IMR-90 (cell line): Measurements from ENCODE around the gene JMJD8. TPM values are rescaled to one million over a fixed set of nuclear protein-coding genes. Genes with fewer than 3 reads are reported as not detected.

Source experiments
- ATAC-seq: fragments of 200-7000 bp; cut with Tn5 transposase; 2 replicates; pipeline ENCODE4 v1.9.1; 2020; ENCODE audit warnings: low read depth, mild to moderate bottlenecking, moderate library complexity
- BruUV-seq: library from RNA; stranded (reverse); fragments of 400-500 nt; replicated peaks from 2 replicates; lab custom pipeline; 2021; lab: Mats Ljungman, UMichigan
- CTCF ChIA-PET: fragments of 300-600 bp; formaldehyde crosslinking; extraction: SDS; loops from one replicate; lab custom pipeline; 2021; ENCODE audit warnings: antibody characterized with exemption; lab: Yijun Ruan, JAX
- POLR2A ChIA-PET: fragments of 300-600 bp; sonication (Branson Sonifier 250); formaldehyde crosslinking; loops from one replicate; lab custom pipeline; 2022; ENCODE audit warnings: antibody characterized with exemption; ENCODE audit not compliant: unreplicated experiment; lab: Charles Lee
- DNase-seq: peaks from one replicate; pipeline ENCODE4 v3.0.0; 2013
- H2AFZ ChIP-seq: replicated peaks from 2 replicates; pipeline ENCODE3; 2013; ENCODE audit warnings: low read length, mild to moderate bottlenecking; ENCODE audit not compliant: poor library complexity
- H2AK5ac ChIP-seq: 2 replicates; pipeline ENCODE4 v1.6.1; 2013; ENCODE audit warnings: low read depth, low read length, inconsistent platforms
- H2AK9ac ChIP-seq: replicated peaks from 2 replicates; pipeline ENCODE3; 2013; ENCODE audit warnings: mild to moderate bottlenecking, low read depth, low read length, moderate library complexity; ENCODE audit not compliant: poor library complexity
- H2BK120ac ChIP-seq: 2 replicates; pipeline ENCODE4 v1.6.1; 2013; ENCODE audit warnings: low read depth, low read length, inconsistent platforms
- H2BK15ac ChIP-seq: 3 replicates; pipeline ENCODE4 v1.6.1; 2013; ENCODE audit warnings: low read depth, low read length, inconsistent platforms
- H2BK20ac ChIP-seq: 2 replicates; pipeline ENCODE4 v1.6.1; 2013; ENCODE audit warnings: low read depth, mild to moderate bottlenecking, inconsistent platforms, low read length, moderate library complexity
- H2BK5ac ChIP-seq: 2 replicates; pipeline ENCODE4 v1.6.1; 2013; ENCODE audit warnings: mild to moderate bottlenecking, low read depth, low read length, inconsistent platforms; ENCODE audit not compliant: poor library complexity, severe bottlenecking
- H3K14ac ChIP-seq: replicated peaks from 2 replicates; pipeline ENCODE4 v1.6.1; 2013; ENCODE audit warnings: low read depth, low read length, inconsistent platforms
- H3K18ac ChIP-seq: 2 replicates; pipeline ENCODE4 v1.6.1; 2013; ENCODE audit warnings: low read depth, low read length, control low read depth
- H3K23ac ChIP-seq: 2 replicates; pipeline ENCODE4 v1.6.1; 2013; ENCODE audit warnings: low read depth, low read length, inconsistent platforms
- H3K27ac ChIP-seq: 2 replicates; pipeline ENCODE4 v1.5.1; 2013; ENCODE audit warnings: mild to moderate bottlenecking, control low read depth, low read length; ENCODE audit not compliant: insufficient read depth
- H3K27me3 ChIP-seq: 2 replicates; pipeline ENCODE4 v1.6.1; 2013; ENCODE audit warnings: low read length; ENCODE audit not compliant: control insufficient read depth, insufficient read depth
- H3K36me3 ChIP-seq: 2 replicates; pipeline ENCODE4 v1.6.1; 2013; ENCODE audit warnings: low read length, mixed read lengths; ENCODE audit not compliant: control insufficient read depth, insufficient read depth
- H3K4ac ChIP-seq: 2 replicates; pipeline ENCODE4 v1.6.1; 2013; ENCODE audit warnings: low read depth, low read length, inconsistent platforms
- H3K4me1 ChIP-seq: 2 replicates; pipeline ENCODE4 v1.6.1; 2013; ENCODE audit warnings: low read length, mixed read lengths; ENCODE audit not compliant: control insufficient read depth, insufficient read depth
- H3K4me2 ChIP-seq: 2 replicates; pipeline ENCODE4 v1.6.1; 2013; ENCODE audit warnings: low read depth, mild to moderate bottlenecking, control low read depth, low read length, moderate library complexity
- H3K4me3 ChIP-seq: 2 replicates; pipeline ENCODE4 v1.5.1; 2013; ENCODE audit warnings: low read depth, mild to moderate bottlenecking, control low read depth, low read length, moderate library complexity; ENCODE audit not compliant: insufficient read depth
- H3K56ac ChIP-seq: 2 replicates; pipeline ENCODE4 v1.6.1; 2013; ENCODE audit warnings: low read length, inconsistent platforms; ENCODE audit not compliant: insufficient read depth; ENCODE audit errors: extremely low read depth
- H3K79me1 ChIP-seq, 2 experiments: 2 replicates each; pipeline ENCODE4 v1.6.1; 2013; ENCODE audit warnings: low read length in 2 of 2, inconsistent platforms in 1 of 2, low read depth in 1 of 2
- H3K9ac ChIP-seq: 2 replicates; pipeline ENCODE4 v1.6.1; 2013; ENCODE audit warnings: low read depth, low read length, control low read depth
- H3K9me1 ChIP-seq: 2 replicates; pipeline ENCODE4 v1.6.1; 2013; ENCODE audit warnings: low read length, inconsistent platforms; ENCODE audit not compliant: insufficient read depth
- H3K9me3 ChIP-seq: 2 replicates; pipeline ENCODE4 v1.6.1; 2013; ENCODE audit warnings: low read length; ENCODE audit not compliant: control insufficient read depth, insufficient read depth
- H4K20me1 ChIP-seq: 2 replicates; pipeline ENCODE4 v1.6.1; 2013; ENCODE audit warnings: low read length, inconsistent platforms; ENCODE audit not compliant: insufficient read depth
- H4K5ac ChIP-seq: 2 replicates; pipeline ENCODE4 v1.6.1; 2013; ENCODE audit warnings: mild to moderate bottlenecking, low read depth, low read length, control low read depth
- H4K8ac ChIP-seq, 2 experiments: 2 replicates each; pipeline ENCODE4 v1.6.1; 2013; ENCODE audit warnings: low read depth in 2 of 2, low read length in 2 of 2, control low read depth in 1 of 2, inconsistent platforms in 1 of 2
- H4K91ac ChIP-seq: 2 replicates; pipeline ENCODE4 v1.6.1; 2013; ENCODE audit warnings: low read depth, low read length, inconsistent platforms; ENCODE audit not compliant: insufficient read depth
- BHLHE40 ChIP-seq: fragments of 150-350 bp; IDR thresholded peaks from 2 replicates; pipeline ENCODE4 v1.6.1; 2016; ENCODE audit warnings: mild to moderate bottlenecking, low read depth, low read length
- CEBPB ChIP-seq: IDR thresholded peaks from 2 replicates; pipeline ENCODE4 v1.6.1; 2012; ENCODE audit warnings: low read depth, low read length, improper control_type of control experiment
- CHD1 ChIP-seq: IDR thresholded peaks from 2 replicates; pipeline ENCODE4 v1.6.1; 2012; ENCODE audit warnings: low read depth, low read length, improper control_type of control experiment
- FOS ChIP-seq: fragments of 150-350 bp; IDR thresholded peaks from 2 replicates; pipeline ENCODE4 v1.6.1; 2016; ENCODE audit warnings: low read depth, low read length
- MAFK ChIP-seq: IDR thresholded peaks from 2 replicates; pipeline ENCODE4 v1.6.1; 2012; ENCODE audit warnings: low read depth, low read length, improper control_type of control experiment
- MAZ ChIP-seq: IDR thresholded peaks from 2 replicates; pipeline ENCODE4 v1.6.1; 2012; ENCODE audit warnings: low read depth, mild to moderate bottlenecking, low read length, improper control_type of control experiment, moderate library complexity, borderline replicate concordance
- NFE2L2 ChIP-seq: fragments of 150-350 bp; IDR thresholded peaks from 2 replicates; pipeline ENCODE4 v1.6.1; 2016; ENCODE audit warnings: low read depth, mild to moderate bottlenecking, low read length
- RCOR1 ChIP-seq: IDR thresholded peaks from 2 replicates; pipeline ENCODE4 v1.6.1; 2012; ENCODE audit warnings: mild to moderate bottlenecking, low read length, improper control_type of control experiment; ENCODE audit not compliant: insufficient replicate concordance
- RFX5 ChIP-seq: IDR thresholded peaks from 2 replicates; pipeline ENCODE4 v1.8.0; 2012; ENCODE audit warnings: low read depth, mild to moderate bottlenecking, low read length, moderate library complexity
- WGBS, 2 experiments: methylation state at CpG; one replicate each; pipeline versions ENCODE4 v1.1.5 to v1.1.7; 2013; ENCODE audit warnings: missing lambda C conversion rate in 2 of 2; ENCODE audit not compliant: insufficient read length in 1 of 2; ENCODE audit errors: extremely low coverage in 2 of 2; 5-methylcytosine and 5-hydroxymethylcytosine counted together
- dilution Hi-C: fragments of 300-500 bp; cut with HindIII; formaldehyde crosslinking; loops from one replicate; pipeline ENCODE4 v1.14.3; 2018; ENCODE audit warnings: low sequenced_read_pairs; ENCODE audit not compliant: unreplicated experiment
- in situ Hi-C: fragments of 300-500 bp; cut with MboI; formaldehyde crosslinking; loops from 3 replicates; pipeline ENCODE4 v1.14.3; 2019; ENCODE audit warnings: low sequenced_read_pairs, inconsistent platforms, mixed read lengths
- intact Hi-C: fragments of 100-400 bp; cut with micrococcal nuclease; formaldehyde crosslinking; loops from 2 replicates; pipeline ENCODE4 v1.10.0; 2022
- polyA plus RNA-seq, 3 experiments: library from polyadenylated mRNA; depleted of rRNA; stranded (reverse); fragments of >200 nt; gene quantifications; 2 replicates each; pipeline ENCODE4 v1.2.3, GENCODE V29; 2012; ENCODE audit warnings: low replicate concordance in 1 of 3
- total RNA-seq: library from RNA; depleted of rRNA; stranded (reverse); fragments of >200 nt; gene quantifications from 2 replicates; pipeline ENCODE4 v1.2.3, GENCODE V29; 2012

The JMJD8 gene
- total and polyA plus RNA-seq, 2 of the 4 experiments (the other 2 are of a cell fraction), result 17.7 to 62.5 TPM

- Histone ChIP-seq H4K91ac (no peak overlapping the region), H3K18ac (no peak overlapping the region), H3K79me1 (no peaks in the 10 kb centered on the region), H3K9ac (no peak overlapping the region), H2BK15ac (no peak overlapping the region), H3K14ac (no peak overlapping the region), H3K9me1 (no peaks in the 10 kb centered on the region), H3K36me3 (no peaks in the 10 kb centered on the region), H3K27me3 (peaks cover 34% of the 10 kb centered on the region), H3K4me1 (peaks cover 5% of the 10 kb centered on the region; the same call in 1 of the 2 replicates), H3K4me3 (no peak overlapping the region), H4K5ac (no peak overlapping the region), H2AK9ac (no peak overlapping the region), H3K23ac (no peak overlapping the region), H4K20me1 (peaks cover 14% of the 10 kb centered on the region; the same call in 1 of the 2 replicates), H2BK5ac (no peak overlapping the region), H3K9me3 (no peaks in the 10 kb centered on the region), H2BK20ac (no peak overlapping the region), H3K4ac (no peak overlapping the region), H3K27ac (no peak overlapping the region), H2BK120ac (no peak overlapping the region), H3K56ac (no peak overlapping the region), H3K4me2 (no peak overlapping the region), H2AK5ac (no peak overlapping the region), H4K8ac (no peak overlapping the region), H2AFZ (no peak overlapping the region)
- 100% methylated on average over 1 of the region's 4 CpGs; no CpG with 5 or more reads in 1 of the 2 experiments for WGBS, 2 experiments
- intact Hi-C loops, result no loop called here
- dilution Hi-C loops, result no loop called here
- no peak for ATAC-seq
- TF ChIP-seq CHD1 (no peak), MAZ (no peak), NFE2L2 (no peak), FOS (no peak), MAFK (no peak), BHLHE40 (no peak), RCOR1 (no peak), CEBPB (no peak), RFX5 (no peak)
- BruUV-seq, result no TSS peak
- ChIA-PET CTCF (no interaction called here), POLR2A (interaction anchor here (0.6 kb wide), 1 partner anchor 11 kb away, joined by 4 read pairs; no protein-coding TSS in a partner anchor)
- in situ Hi-C loops, result loop anchor here (25.0 kb wide), 1 partner anchor 353 kb away; the partner anchor contains the start of gene SSTR5
- no peak for DNase-seq
Observed at GRCh38 chr16:708959-709358, 24.8 kb upstream of the JMJD8 start.
